Effector memory CD4-positive, alpha-beta T cell (primary cell): ENCODE measurements around the gene HIBCH.

ENCODE experiments used
- DNase-seq, 3 donors: peaks; one replicate each; pipeline ENCODE4 v3.0.0-alpha.2; 2020
- H3K27ac ChIP-seq: 2 replicates; pipeline ENCODE4 v1.7.0; 2013; ENCODE audit warnings: mild to moderate bottlenecking, low read length, moderate library complexity; ENCODE audit not compliant: insufficient read depth, poor library complexity, severe bottlenecking
- H3K27me3 ChIP-seq: replicated peaks from 2 replicates; pipeline ENCODE4 v1.7.0; 2013; ENCODE audit warnings: mild to moderate bottlenecking, low read length; ENCODE audit not compliant: insufficient read depth, control insufficient read depth, poor library complexity, severe bottlenecking
- H3K36me3 ChIP-seq: 2 replicates; pipeline ENCODE4 v1.7.0; 2013; ENCODE audit warnings: mild to moderate bottlenecking, low read length, moderate library complexity; ENCODE audit not compliant: control insufficient read depth, insufficient read depth
- H3K4me1 ChIP-seq: 2 replicates; pipeline ENCODE4 v1.7.0; 2013; ENCODE audit warnings: low read length, mild to moderate bottlenecking; ENCODE audit not compliant: control insufficient read depth, insufficient read depth, poor library complexity, severe bottlenecking
- H3K4me3 ChIP-seq: 2 replicates; pipeline ENCODE4 v1.7.0; 2013; ENCODE audit warnings: low read length, low read depth, mild to moderate bottlenecking; ENCODE audit not compliant: insufficient read depth, poor library complexity, severe bottlenecking
- H3K9me3 ChIP-seq: 2 replicates; pipeline ENCODE4 v1.7.0; 2013; ENCODE audit warnings: mild to moderate bottlenecking, low read length, moderate library complexity; ENCODE audit not compliant: control insufficient read depth

The HIBCH gene

GRCh38 chr2:190183539-190183938 is 136.1 kb downstream of the HIBCH start:
- Histone ChIP-seq H3K27ac (no peak overlapping the region), H3K36me3 (no peaks in the 10 kb centered on the region)
- DNase-seq, result no peak

GRCh38 chr2:190182071-190182524 is 137.5 kb downstream of the HIBCH start:
- Histone ChIP-seq H3K9me3 (no peaks in the 10 kb centered on the region), H3K36me3 (no peaks in the 10 kb centered on the region), H3K4me1 (no peaks in the 10 kb centered on the region), H3K4me3 (no peak overlapping the region), H3K27me3 (peaks cover 4% of the 10 kb centered on the region), H3K27ac (no peak overlapping the region)
- no peak for DNase-seq

More at GRCh38 chr2:190183539-190183938, 136.1 kb downstream of the HIBCH start:
- H3K27me3 ChIP-seq, result peaks cover 4% of the 10 kb centered on the region
- H3K9me3 ChIP-seq, result no peaks in the 10 kb centered on the region
- H3K4me1 ChIP-seq, result no peaks in the 10 kb centered on the region
- H3K4me3 ChIP-seq, result no peak overlapping the region

- H3K27ac ChIP-seq, result no peak overlapping the region
Measured at GRCh38 chr2:190181123-190181669, 138.4 kb downstream of the HIBCH start.

GRCh38 chr2:190180313-190181122 is 139.1 kb downstream of the HIBCH start:
- Histone ChIP-seq H3K9me3 (no peaks in the 10 kb centered on the region), H3K4me1 (no peaks in the 10 kb centered on the region), H3K27ac (no peak overlapping the region), H3K27me3 (peaks cover 4% of the 10 kb centered on the region), H3K4me3 (peak overlapping the region; percentile 44), H3K36me3 (no peaks in the 10 kb centered on the region)
- no peak for DNase-seq

More at GRCh38 chr2:190181123-190181669, 138.4 kb downstream of the HIBCH start:
- Histone ChIP-seq H3K9me3 (no peaks in the 10 kb centered on the region), H3K4me3 (no peak overlapping the region), H3K36me3 (no peaks in the 10 kb centered on the region), H3K27me3 (peaks cover 4% of the 10 kb centered on the region), H3K4me1 (no peaks in the 10 kb centered on the region)
- DNase-seq, result no peak

- H3K27ac ChIP-seq, result no peak overlapping the region
- H3K36me3 ChIP-seq, result no peaks in the 10 kb centered on the region
Measured at GRCh38 chr2:190179754-190180312, 139.8 kb downstream of the HIBCH start.

GRCh38 chr2:190178066-190178722 is 141.4 kb downstream of the HIBCH start:
- Histone ChIP-seq H3K4me1 (no peaks in the 10 kb centered on the region), H3K36me3 (no peaks in the 10 kb centered on the region), H3K27ac (no peak overlapping the region), H3K9me3 (no peaks in the 10 kb centered on the region), H3K27me3 (peaks cover 4% of the 10 kb centered on the region), H3K4me3 (no peak overlapping the region)
- no peak for DNase-seq

More at GRCh38 chr2:190179754-190180312, 139.8 kb downstream of the HIBCH start:
- no peaks in the 10 kb centered on the region for H3K4me1 ChIP-seq
- DNase-seq, result no peak
- H3K9me3 ChIP-seq, result no peaks in the 10 kb centered on the region
- H3K27me3 ChIP-seq, result peaks cover 4% of the 10 kb centered on the region
- peak overlapping the region; percentile 44 for H3K4me3 ChIP-seq

- H3K9me3 ChIP-seq, result no peaks in the 10 kb centered on the region
- no peaks in the 10 kb centered on the region for H3K4me1 ChIP-seq
- no peaks in the 10 kb centered on the region for H3K36me3 ChIP-seq
- H3K27me3 ChIP-seq, result peaks cover 4% of the 10 kb centered on the region
- H3K4me3 ChIP-seq, result no peak overlapping the region
- no peak for DNase-seq
- no peak overlapping the region for H3K27ac ChIP-seq
Measured at GRCh38 chr2:190177249-190178040, 142.2 kb downstream of the HIBCH start.

- H3K27me3 ChIP-seq, result no peaks in the 10 kb centered on the region
- no peak overlapping the region for H3K4me3 ChIP-seq
- no peaks in the 10 kb centered on the region for H3K4me1 ChIP-seq
- DNase-seq, result no peak
- no peaks in the 10 kb centered on the region for H3K9me3 ChIP-seq
- H3K36me3 ChIP-seq, result no peaks in the 10 kb centered on the region
- H3K27ac ChIP-seq, result no peak overlapping the region
Measured at GRCh38 chr2:190173392-190173791, 146.2 kb downstream of the HIBCH start.

- H3K4me1 ChIP-seq, result no peaks in the 10 kb centered on the region
- no peaks in the 10 kb centered on the region for H3K9me3 ChIP-seq
- no peaks in the 10 kb centered on the region for H3K27me3 ChIP-seq
- no peak overlapping the region for H3K4me3 ChIP-seq
- no peak for DNase-seq
- H3K27ac ChIP-seq, result no peak overlapping the region
- no peaks in the 10 kb centered on the region for H3K36me3 ChIP-seq
Measured at GRCh38 chr2:190170673-190171072, 149.0 kb downstream of the HIBCH start.
